Activated naive CD8-positive, alpha-beta T cell treated with anti-CD3 and anti-CD28 coated beads, Interleukin-2, amount 50 U/mL, for 16 hours (primary cell): ENCODE data around the gene RREB1.

ENCODE experiments used
- DNase-seq: peaks from one replicate; pipeline ENCODE4 v3.0.0-alpha.2; 2020; ENCODE audit warnings: low read depth, low spot score

RREB1 gene

DNA sequence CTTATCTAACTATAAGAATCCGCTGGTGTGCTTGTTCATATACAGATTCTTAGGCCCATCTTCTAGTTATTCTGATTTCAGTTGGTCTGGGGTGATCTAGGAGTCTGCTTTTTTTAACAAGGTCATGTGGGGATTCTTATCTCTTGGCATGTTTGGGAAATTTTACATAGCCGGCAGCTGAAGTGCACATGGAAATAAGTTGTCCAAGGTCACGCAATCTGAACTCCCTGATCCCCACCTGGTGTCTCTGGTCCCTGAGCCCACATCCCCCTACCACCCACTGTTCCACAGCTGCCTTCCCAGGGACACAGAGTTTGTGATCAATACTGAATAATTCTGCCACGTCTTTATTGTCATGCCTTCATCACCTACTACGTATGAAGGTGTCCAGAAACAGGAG, 114.4 kb downstream of the RREB1 start:
- no peak for DNase-seq

DNA sequence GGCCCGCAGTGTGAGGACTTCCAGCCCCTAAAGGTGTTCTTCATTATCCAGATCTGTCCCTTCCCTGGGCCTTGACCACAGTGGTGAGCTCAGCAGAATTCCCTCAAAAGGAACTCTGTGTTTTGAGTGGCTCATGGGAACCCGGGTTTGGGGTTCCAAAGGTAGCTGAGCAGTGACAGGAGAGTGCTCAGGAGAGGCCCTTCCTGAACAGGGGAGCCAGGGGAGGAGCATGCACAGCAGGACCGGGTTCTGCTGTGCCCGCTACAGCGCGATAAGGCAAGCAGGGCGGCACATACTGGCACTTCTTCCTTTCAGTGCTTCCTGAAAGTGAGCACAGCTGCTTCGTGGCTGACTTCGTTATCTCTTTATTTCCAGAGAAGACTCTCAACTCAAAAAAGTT, 117.0 kb downstream of the RREB1 start:
- no peak for DNase-seq

GRCh38 chr6:7228662-7229375, 121.1 kb downstream of the RREB1 start:
- DNase-seq: no peak

- DNase-seq: no peak
Observed at GRCh38 chr6:7229376-7230326, 121.9 kb downstream of the RREB1 start.

GRCh38 chr6:7230327-7230691, 122.5 kb downstream of the RREB1 start:
- no peak for DNase-seq

DNA sequence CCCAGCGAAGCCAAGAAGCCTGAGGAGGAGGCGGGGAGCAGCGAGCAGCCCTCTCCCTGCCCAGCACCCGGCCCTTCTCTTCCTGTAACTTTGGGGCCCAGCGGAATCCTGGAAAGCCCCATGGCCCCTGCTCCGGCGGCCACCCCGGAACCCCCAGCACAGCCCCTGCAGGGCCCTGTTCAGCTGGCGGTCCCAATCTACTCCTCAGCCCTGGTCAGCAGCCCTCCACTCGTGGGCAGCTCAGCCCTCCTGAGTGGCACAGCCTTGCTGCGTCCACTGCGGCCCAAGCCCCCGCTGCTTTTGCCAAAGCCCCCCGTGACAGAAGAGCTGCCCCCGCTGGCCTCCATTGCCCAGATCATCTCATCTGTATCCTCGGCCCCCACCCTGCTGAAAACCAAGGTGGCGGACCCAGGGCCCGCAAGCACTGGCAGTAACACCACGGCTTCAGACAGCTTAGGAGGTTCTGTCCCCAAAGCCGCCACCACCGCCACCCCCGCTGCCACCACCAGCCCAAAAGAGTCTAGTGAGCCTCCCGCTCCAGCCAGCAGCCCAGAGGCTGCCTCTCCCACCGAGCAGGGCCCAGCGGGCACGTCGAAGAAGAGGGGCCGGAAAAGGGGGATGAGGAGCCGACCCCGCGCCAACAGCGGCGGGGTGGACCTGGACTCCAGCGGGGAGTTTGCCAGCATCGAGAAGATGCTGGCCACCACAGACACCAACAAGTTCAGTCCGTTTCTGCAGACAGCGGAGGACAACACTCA, 123.4 kb downstream of the RREB1 start:
- DNase-seq: no peak

DNA sequence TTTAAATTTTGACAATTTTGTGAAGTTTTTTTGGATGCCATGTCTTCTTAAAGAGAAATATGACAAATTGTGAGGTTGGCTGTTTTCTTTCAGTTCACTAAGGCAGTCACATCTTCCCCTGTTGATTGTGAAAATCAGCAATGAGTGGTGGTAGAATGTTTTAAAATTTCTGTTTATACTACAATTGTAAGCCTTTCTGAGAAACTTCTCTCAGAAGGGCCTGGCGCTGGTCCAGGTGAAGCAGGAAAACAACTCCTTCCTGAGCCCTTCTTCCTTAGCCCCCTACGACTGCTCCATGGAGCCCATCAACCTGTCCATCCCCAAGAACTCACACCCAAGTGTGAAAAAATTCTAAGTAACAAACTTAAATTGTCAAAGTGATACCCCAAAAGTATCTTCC, 124.6 kb downstream of the RREB1 start:
- DNase-seq: no peak

- no peak for DNase-seq
Observed at GRCh38 chr6:7234547-7234946, 126.8 kb downstream of the RREB1 start.

DNA sequence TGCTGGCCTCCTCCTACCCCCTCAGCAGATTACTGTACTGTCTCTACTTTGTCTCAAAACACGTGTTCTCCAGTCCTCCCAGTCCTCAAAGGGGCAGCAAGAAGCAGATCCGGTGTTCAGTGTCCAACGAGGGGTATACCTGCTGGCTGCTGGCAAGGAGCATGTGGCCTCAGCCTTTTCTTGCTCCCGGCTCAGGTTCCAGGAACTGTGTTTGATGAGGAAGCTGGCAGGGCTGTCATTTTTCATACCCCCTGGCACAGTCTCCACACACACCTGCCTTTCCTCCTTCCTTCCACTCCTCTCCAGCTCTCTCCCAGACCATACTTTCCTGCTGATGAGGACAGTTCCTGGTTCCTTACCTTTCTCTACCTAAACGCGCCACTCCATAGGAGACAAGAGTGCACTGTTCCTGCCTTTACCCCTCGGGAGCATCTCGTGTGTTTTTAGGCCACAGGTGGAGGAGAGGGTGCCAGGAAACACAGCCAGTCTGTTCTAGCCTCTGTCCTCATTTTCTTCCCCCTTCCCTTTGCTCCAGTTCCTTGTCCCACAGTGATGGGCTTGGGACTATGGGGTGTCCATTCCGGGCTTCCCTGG, 128.0 kb downstream of the RREB1 start:
- no peak for DNase-seq

DNA sequence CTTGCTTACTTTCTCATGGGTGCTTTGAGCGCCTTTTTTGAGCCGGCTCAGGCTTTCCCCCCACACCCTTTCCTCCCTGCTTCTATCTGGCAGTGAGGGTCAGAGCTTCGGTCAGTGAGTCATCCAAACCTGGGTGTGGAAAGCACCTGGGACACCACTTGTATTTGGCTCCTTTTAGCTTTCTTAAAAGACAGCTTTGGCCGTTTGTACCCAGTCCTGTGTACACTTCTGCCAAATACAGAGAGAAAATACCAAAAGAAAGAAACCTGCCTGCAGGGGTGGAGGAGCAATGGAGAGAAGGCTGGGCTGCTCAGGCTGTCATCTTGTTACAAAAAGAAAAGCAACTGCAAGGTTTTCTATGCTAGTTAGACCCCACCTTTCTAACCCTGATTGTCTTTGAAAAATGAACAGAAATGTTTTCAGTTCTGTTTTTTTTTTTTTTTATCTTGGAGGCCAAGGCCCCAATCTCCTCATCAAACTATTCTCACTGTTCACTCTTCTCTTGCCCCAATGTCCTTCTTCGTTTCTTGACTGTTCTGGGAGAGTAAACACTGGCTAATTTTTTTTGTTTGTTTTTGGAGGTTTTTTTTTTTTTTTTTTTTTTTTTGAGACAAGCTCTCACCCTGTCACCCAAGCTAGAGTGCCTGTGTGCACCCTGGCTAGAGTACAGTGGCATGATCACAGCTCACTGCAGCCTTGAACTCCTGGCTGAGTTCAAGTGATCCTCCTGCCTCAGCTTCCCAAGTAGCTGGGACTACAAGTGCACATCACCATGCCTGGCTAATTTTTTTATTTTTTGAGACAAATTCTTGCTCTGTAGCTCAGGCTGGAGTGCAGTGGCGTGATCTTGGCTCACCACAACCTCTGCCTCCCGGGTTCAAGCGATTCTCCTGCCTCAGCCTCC, 128.8 kb downstream of the RREB1 start:
- no peak for DNase-seq

DNA sequence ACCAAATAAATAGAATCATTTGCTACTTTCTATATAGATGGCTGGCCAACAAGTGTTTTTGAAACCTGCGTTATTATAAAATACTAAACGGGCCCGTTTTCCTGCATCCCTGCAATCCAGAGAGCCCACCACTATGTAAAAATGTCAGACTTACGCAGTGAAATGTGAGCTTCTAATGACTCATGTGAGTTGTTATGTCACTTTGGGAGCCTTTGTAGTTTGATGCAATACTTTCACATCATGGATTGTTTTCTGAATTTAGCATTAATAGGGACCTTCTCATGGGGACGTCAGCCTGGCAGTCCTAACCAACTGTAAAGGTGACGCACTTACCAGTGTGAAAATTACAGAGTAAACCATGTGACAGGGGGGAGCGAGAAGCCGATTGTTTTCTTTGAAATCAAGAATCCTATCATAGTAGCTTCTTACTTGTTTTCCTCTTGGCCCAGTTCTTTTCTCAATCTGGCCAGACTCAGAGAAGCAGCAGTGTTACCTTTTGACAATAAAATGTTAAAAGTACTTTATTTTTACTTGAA, 130.0 kb downstream of the RREB1 start:
- DNase-seq: no peak

DNA sequence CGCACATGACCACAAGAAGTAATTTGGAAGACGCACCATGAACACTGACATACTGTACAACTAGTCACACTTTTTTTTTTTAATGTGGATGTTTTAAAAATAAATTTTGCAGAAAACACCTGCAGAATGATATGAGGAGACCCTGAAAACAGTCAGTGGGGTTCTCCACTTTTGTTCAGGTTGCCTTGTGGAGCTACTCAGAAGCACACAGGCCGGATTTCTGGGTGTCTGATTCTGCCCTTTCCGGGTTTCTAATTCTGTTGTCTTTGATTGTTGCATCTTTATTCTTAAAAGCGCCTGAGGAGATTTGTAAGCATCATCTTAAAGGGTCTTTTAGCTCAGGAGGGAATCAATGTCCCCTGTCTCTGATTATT, 130.8 kb downstream of the RREB1 start:
- no peak for DNase-seq

DNA sequence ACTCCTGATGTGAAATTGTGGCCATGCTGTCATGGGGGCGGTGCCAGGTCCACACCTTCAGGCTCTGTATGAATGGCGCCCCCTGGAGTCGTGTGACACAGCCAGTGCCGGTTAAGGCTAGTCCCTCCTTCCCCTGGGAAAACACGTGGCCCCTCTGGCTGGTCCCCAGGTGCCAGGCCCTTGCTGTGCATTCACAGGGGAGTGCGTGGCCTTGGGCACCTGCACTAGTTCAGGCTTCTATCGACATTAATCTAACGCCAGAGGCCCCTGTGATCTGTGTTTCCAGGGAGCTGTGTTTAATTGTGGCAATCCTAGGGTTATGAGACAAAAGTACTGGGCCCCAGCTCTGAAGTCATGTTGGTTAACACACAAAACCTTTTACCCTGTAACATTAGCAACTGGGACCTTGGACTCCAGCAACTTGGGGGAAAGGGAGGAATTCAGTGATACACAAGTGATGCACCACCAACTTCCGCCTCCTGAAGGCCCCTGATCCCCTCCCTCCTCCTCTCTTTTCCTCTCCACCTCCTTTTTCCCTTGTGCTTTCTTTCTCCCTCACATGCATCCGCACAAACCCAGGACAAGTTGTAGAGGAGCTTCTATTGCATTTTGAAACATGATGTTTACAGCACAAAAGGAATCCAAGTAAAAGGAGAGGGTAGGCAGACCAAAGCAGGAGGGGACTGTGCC, 131.3 kb downstream of the RREB1 start:
- no peak for DNase-seq

DNA sequence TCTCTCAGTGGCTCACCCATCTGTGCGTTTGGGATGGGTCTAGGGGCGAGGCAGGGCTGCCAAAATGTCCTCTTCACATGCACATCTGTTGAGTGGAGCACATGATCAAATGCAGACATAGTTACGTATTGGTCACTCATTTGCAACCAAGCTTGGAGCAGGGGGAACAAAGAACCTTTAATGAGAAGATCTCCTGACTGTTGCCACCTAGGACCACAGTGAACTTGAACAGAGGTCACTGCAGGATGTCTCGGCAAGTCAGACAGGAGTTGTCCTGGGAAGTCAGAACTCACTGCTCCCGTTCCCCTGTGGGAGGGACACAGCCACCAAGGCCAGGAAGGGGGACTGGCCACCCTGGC, 131.8 kb downstream of the RREB1 start:
- DNase-seq: no peak

DNA sequence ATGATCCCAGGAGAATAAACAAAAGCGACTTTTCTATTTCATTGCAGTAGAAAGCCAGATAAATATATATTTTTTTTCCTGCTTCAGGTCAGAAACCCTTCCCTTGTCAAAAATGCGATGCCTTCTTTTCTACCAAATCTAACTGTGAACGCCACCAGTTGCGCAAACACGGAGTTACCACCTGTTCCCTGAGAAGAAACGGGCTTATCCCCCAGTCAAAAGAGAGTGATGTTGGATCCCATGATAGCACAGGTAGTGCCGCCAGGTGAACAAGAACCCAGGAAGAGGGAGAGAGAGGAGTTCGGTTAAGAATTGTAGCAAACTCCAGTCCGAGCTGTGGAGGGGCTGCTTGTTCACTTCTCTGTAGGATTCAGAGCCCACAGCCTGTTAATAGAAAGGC, 132.6 kb downstream of the RREB1 start:
- no peak for DNase-seq

DNA sequence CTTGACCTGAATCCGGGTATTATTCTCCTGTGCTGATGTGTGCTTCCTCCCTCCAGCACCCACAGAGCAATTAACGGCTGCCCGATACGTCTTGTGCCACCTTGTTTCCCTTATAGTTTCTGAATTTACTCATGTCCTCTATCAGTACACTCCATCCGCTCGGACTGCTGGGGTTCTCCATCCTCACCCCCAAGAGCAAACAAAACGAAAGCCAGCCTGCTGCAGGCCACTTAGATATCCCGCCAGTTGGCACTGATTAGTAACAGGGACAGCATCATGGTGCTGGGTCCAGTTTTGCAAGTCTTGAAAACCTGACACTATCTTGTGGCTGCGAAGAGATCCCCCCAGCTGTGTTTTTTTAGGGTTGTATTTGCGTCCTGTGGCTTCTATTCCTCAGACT, 133.4 kb downstream of the RREB1 start:
- DNase-seq: no peak

DNA sequence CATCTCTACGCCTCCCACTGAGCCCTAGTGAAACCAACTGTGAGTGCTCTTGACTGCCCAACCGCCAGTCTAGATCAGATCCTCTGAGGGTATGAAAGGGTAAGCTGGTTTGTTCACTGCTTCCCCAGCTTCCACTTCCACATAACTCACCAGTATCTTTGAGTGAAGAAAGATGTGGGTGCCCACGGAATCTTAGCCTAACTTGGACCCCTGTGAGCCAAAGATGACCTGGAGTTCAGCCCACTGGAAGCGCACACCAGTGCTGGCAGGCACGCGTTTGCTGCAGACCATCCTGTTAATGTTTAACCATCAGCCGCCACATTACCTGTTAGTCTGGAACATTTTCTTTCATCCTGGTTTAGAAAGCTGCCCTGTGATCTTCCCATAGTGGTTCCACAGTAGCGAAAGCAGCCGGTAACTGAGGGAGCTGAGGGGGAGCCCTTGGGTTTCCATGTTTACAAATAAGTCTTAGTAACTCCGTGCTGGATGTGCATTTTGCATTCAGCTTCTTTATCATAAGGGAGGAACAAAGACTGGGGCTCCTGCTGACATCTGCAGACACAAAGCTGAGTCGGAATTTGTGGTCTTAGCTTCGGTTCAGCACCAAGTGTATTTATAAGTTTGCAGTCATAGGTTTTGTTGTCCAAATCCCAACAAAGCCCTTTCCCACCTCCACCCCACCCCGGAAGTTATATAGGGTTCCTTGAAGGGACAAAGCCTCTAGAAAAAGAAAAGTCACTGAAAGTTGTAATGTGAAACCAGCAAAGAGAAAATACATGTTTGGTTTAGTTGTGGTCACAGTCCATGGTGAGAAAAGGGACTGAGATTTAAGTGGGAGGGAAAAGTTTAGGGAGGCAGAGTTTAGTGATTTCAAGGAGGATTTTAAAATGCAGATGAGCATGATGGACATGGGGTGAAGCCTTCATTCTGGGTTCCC, 134.2 kb downstream of the RREB1 start:
- DNase-seq: no peak

- DNase-seq: no peak
Observed at GRCh38 chr6:7242835-7243178, 135.0 kb downstream of the RREB1 start.
